H7 (cell line): ENCODE data around the gene CARHSP1. TPM values are rescaled to one million over a fixed set of nuclear protein-coding genes. Genes with fewer than 3 reads are reported as not detected.
"Not testable (repeated sequence)": the region's sequence is repeated elsewhere in the genome, so short reads cannot be mapped to it uniquely, and the experiment has no call there.

Experiments
- DNase-seq: peaks from one replicate; pipeline ENCODE4 v3.0.0; 2012
- H3K27me3 ChIP-seq: 2 replicates; pipeline ENCODE4 v1.6.0; 2011; ENCODE audit warnings: mild to moderate bottlenecking, low read length; ENCODE audit not compliant: control insufficient read depth, insufficient read depth
- H3K36me3 ChIP-seq: replicated peaks from 2 replicates; pipeline ENCODE4 v1.5.1; 2011; ENCODE audit warnings: low read length; ENCODE audit not compliant: control insufficient read depth, insufficient read depth
- H3K4me3 ChIP-seq: 2 replicates; pipeline ENCODE4 v1.5.1; 2011; ENCODE audit warnings: low read depth, mild to moderate bottlenecking, control low read depth, low read length, moderate library complexity; ENCODE audit not compliant: insufficient read depth
- total RNA-seq: library from RNA; depleted of rRNA; stranded (reverse); fragments of >200 nt; shearing (Covaris generic); gene quantifications from 2 replicates; pipeline ENCODE4 v1.2.3, GENCODE V29; 2014; rRNA removed

The CARHSP1 gene
- total RNA-seq, 1 experiment from 2014 or later = 345 TPM

- Histone ChIP-seq H3K36me3 (peaks cover 33% of the 10 kb centered on the region), H3K4me3 (no peak overlapping the region), H3K27me3 (no peaks in the 10 kb centered on the region)
- DNase-seq = no peak
Observed at GRCh38 chr16:8818504-8819270, 50.1 kb downstream of the CARHSP1 start.

GRCh38 chr16:8816967-8817655, 51.7 kb downstream of the CARHSP1 start:
- peaks cover 47% of the 10 kb centered on the region for H3K36me3 ChIP-seq
- no peak overlapping the region for H3K4me3 ChIP-seq
- DNase-seq = no peak
- no peaks in the 10 kb centered on the region for H3K27me3 ChIP-seq

GRCh38 chr16:8814095-8814806, 54.6 kb downstream of the CARHSP1 start:
- DNase-seq = no peak
- no peaks in the 10 kb centered on the region for H3K27me3 ChIP-seq
- H3K4me3 ChIP-seq = no peak overlapping the region
- peaks cover 49% of the 10 kb centered on the region for H3K36me3 ChIP-seq

- Histone ChIP-seq H3K36me3 (peaks cover 53% of the 10 kb centered on the region), H3K27me3 (no peaks in the 10 kb centered on the region), H3K4me3 (no peak overlapping the region)
- no peak for DNase-seq
Observed at GRCh38 chr16:8812162-8812843, 56.5 kb downstream of the CARHSP1 start.

GRCh38 chr16:8808613-8809353, 60.0 kb downstream of the CARHSP1 start:
- no peak overlapping the region for H3K4me3 ChIP-seq
- H3K36me3 ChIP-seq = peaks cover 50% of the 10 kb centered on the region
- H3K27me3 ChIP-seq = no peaks in the 10 kb centered on the region
- DNase-seq = no peak

GRCh38 chr16:8808009-8808408, 60.8 kb downstream of the CARHSP1 start:
- Histone ChIP-seq H3K27me3 (no peaks in the 10 kb centered on the region), H3K36me3 (peaks cover 46% of the 10 kb centered on the region), H3K4me3 (no peak overlapping the region)
- no peak for DNase-seq

GRCh38 chr16:8807189-8807588, 61.6 kb downstream of the CARHSP1 start:
- Histone ChIP-seq H3K36me3 (peaks cover 42% of the 10 kb centered on the region), H3K27me3 (no peaks in the 10 kb centered on the region), H3K4me3 (no peak overlapping the region)
- DNase-seq = no peak

- Histone ChIP-seq H3K4me3 (no peak overlapping the region), H3K36me3 (peaks cover 41% of the 10 kb centered on the region), H3K27me3 (no peaks in the 10 kb centered on the region)
- DNase-seq = no peak
Observed at GRCh38 chr16:8806272-8806983, 62.4 kb downstream of the CARHSP1 start.

- peaks cover 37% of the 10 kb centered on the region for H3K36me3 ChIP-seq
- no peak overlapping the region for H3K4me3 ChIP-seq
- H3K27me3 ChIP-seq = no peaks in the 10 kb centered on the region
- no peak for DNase-seq
Observed at GRCh38 chr16:8804313-8804712, 64.5 kb downstream of the CARHSP1 start.

- H3K4me3 ChIP-seq, DNase-seq, H3K27me3 ChIP-seq: not testable (repeated sequence)
- H3K36me3 ChIP-seq = peaks cover 34% of the 10 kb centered on the region
Observed at GRCh38 chr16:8803733-8804132, 65.1 kb downstream of the CARHSP1 start.

Other genes with a start within 250 kb of the CARHSP1 start
- gene METTL22, start 247.3 kb downstream of the CARHSP1 start, total RNA-seq = 43.7 and 53.6 TPM in 2 replicates
- gene ABAT, start 194.4 kb downstream of the CARHSP1 start, total RNA-seq = 1.8 and 3.1 TPM in 2 replicates
- gene TMEM186, start 71.4 kb downstream of the CARHSP1 start, total RNA-seq = 8.2 and 12.1 TPM in 2 replicates
- gene PMM2, start 71.2 kb downstream of the CARHSP1 start, total RNA-seq = 36.5 and 49.1 TPM in 2 replicates
- gene LITAFD, start 13.3 kb upstream of the CARHSP1 start, total RNA-seq = not detected in 2 replicates
- 63.6 and 80.7 TPM in 2 replicates for gene USP7, start 94.9 kb upstream of the CARHSP1 start, total RNA-seq
- 40.3 and 44.0 TPM in 2 replicates for gene HAPSTR1, start 222.6 kb upstream of the CARHSP1 start, total RNA-seq